Caco-2 (cell line): ENCODE results near the gene SPOCK3. TPM values are rescaled to one million over a fixed set of nuclear protein-coding genes. Genes with fewer than 3 reads are reported as not detected.

ENCODE experiments used
- BruUV-seq: library from RNA; stranded (reverse); fragments of 400-500 nt; replicated peaks from 2 replicates; lab custom pipeline; 2021; lab: Mats Ljungman, UMichigan
- CTCF ChIA-PET: fragments of 300-600 bp; sonication (Branson Sonifier 250); formaldehyde crosslinking; loops from one replicate; lab custom pipeline; 2022; ENCODE audit warnings: antibody characterized with exemption; lab: Charles Lee
- POLR2A ChIA-PET: fragments of 300-600 bp; sonication (Branson Sonifier 250); formaldehyde crosslinking; loops from one replicate; lab custom pipeline; 2022; ENCODE audit warnings: antibody characterized with exemption; lab: Charles Lee
- DNase-seq, 2 experiments: peaks; one replicate each; pipeline versions ENCODE4 v3.0.0 to v3.0.0-alpha.2; 2020 to 2022
- H3K27me3 ChIP-seq: replicated peaks from 2 replicates; pipeline ENCODE4 v1.6.0; 2011; ENCODE audit warnings: low read length; ENCODE audit not compliant: control insufficient read depth, insufficient read depth
- H3K36me3 ChIP-seq: 2 replicates; pipeline ENCODE4 v1.5.1; 2011; ENCODE audit warnings: low read length; ENCODE audit not compliant: control insufficient read depth, insufficient read depth
- H3K4me1 ChIP-seq: fragments of 250-450 bp; sonication (Bioruptor Pico); 2 replicates; pipeline ENCODE4 v1.5.1; 2020; ENCODE audit warnings: mild to moderate bottlenecking
- H3K4me3 ChIP-seq: 2 replicates; pipeline ENCODE4 v1.5.1; 2011; ENCODE audit warnings: low read depth, mild to moderate bottlenecking, control low read depth, low read length
- H3K9me3 ChIP-seq: fragments of 250-450 bp; sonication (Bioruptor Pico); 2 replicates; pipeline ENCODE4 v1.5.1; 2020; ENCODE audit warnings: mild to moderate bottlenecking, moderate library complexity
- H3K27ac Mint-ChIP-seq: one replicate; pipeline ENCODE4 v1.8.0; 2022; ENCODE audit warnings: mixed read lengths; ENCODE audit not compliant: unreplicated experiment
- H3K27me3 Mint-ChIP-seq: one replicate; pipeline ENCODE4 v1.8.0; 2022; ENCODE audit warnings: mixed read lengths; ENCODE audit not compliant: insufficient read depth, unreplicated experiment
- H3K36me3 Mint-ChIP-seq: one replicate; pipeline ENCODE4 v1.8.0; 2022; ENCODE audit warnings: mild to moderate bottlenecking, mixed read lengths; ENCODE audit not compliant: insufficient read depth, unreplicated experiment
- H3K4me1 Mint-ChIP-seq: one replicate; pipeline ENCODE4 v1.8.0; 2022; ENCODE audit warnings: low read depth, mixed read lengths; ENCODE audit not compliant: unreplicated experiment
- H3K4me3 Mint-ChIP-seq: one replicate; pipeline ENCODE4 v1.8.0; 2022; ENCODE audit warnings: mild to moderate bottlenecking, moderate library complexity, mixed read lengths; ENCODE audit not compliant: unreplicated experiment
- H3K9me3 Mint-ChIP-seq: one replicate; pipeline ENCODE4 v1.8.0; 2022; ENCODE audit warnings: mixed read lengths; ENCODE audit not compliant: unreplicated experiment
- intact Hi-C: fragments of 100-400 bp; cut with micrococcal nuclease; formaldehyde crosslinking; loops from one replicate; pipeline ENCODE4 v1.10.0; 2022; ENCODE audit not compliant: unreplicated experiment
- total RNA-seq: library from RNA; stranded (reverse); gene quantifications from 2 replicates; pipeline ENCODE4 v1.2.3, GENCODE V29; 2022
- TF ChIP-seq, protein P1 (sequence below), 2 experiments: fragments of 200-600 bp in 1 of 2; IDR thresholded peaks; 1 replicate in 1 of 2; 2 replicates in 1 of 2; pipeline versions ENCODE4 v1.5.1 to v1.8.0; 2011 to 2022; ENCODE audit warnings: antibody characterized with exemption in 1 of 2, control low read depth in 1 of 2, inconsistent platforms in 1 of 2, low read depth in 1 of 2, low read length in 1 of 2, mild to moderate bottlenecking in 1 of 2, moderate library complexity in 1 of 2; ENCODE audit not compliant: insufficient read depth in 1 of 2, severe bottlenecking in 1 of 2, unreplicated experiment in 1 of 2

The SPOCK3 gene
- total RNA-seq, 1 experiment from 2014 or later, result 1.3 TPM

DNA sequence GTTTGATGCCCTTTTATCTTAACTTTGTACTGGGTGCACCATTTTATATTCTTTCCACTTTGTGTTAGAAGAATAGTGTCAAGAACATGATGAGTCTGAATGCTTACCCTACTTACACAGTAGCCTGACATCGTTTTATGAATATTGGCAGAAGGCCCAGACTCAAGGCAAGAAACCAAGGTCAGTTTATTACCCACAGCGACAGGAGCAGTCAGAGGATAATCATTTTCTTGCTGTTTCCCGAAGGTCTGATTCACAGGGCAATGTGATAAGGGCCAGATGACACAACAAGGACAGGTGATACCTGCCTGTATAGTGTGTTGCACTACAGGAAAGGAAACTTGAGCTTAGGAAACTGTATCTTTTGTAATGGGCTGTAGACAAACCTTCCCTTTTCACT, 417.4 kb downstream of the SPOCK3 start:
- ChIA-PET CTCF (no interaction called here), POLR2A (no interaction called here)
- no peaks in the 10 kb centered on the region for H3K4me1 ChIP-seq
- no peaks in the 10 kb centered on the region for H3K27me3 ChIP-seq
- H3K4me3 ChIP-seq, result no peak overlapping the region
- H3K9me3 Mint-ChIP-seq, result no peaks in the 10 kb centered on the region
- H3K27ac Mint-ChIP-seq, result no peak overlapping the region
- TF ChIP-seq, protein P1, sequence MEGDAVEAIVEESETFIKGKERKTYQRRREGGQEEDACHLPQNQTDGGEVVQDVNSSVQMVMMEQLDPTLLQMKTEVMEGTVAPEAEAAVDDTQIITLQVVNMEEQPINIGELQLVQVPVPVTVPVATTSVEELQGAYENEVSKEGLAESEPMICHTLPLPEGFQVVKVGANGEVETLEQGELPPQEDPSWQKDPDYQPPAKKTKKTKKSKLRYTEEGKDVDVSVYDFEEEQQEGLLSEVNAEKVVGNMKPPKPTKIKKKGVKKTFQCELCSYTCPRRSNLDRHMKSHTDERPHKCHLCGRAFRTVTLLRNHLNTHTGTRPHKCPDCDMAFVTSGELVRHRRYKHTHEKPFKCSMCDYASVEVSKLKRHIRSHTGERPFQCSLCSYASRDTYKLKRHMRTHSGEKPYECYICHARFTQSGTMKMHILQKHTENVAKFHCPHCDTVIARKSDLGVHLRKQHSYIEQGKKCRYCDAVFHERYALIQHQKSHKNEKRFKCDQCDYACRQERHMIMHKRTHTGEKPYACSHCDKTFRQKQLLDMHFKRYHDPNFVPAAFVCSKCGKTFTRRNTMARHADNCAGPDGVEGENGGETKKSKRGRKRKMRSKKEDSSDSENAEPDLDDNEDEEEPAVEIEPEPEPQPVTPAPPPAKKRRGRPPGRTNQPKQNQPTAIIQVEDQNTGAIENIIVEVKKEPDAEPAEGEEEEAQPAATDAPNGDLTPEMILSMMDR (IDR thresholded peaks at IDR 0.05; ENCODE audit: insufficient read depth in 1 of 2, low read depth in 1 of 2, low read length in 1 of 2, severe bottlenecking in 1 of 2, unreplicated experiment in 1 of 2), result no peak
- H3K4me3 Mint-ChIP-seq, result no peak overlapping the region
- BruUV-seq, result no TSS peak
- no peaks in the 10 kb centered on the region for H3K9me3 ChIP-seq
- H3K27me3 Mint-ChIP-seq, result peaks cover 3% of the 10 kb centered on the region
- intact Hi-C loops, result no loop called here
- no peaks in the 10 kb centered on the region for H3K4me1 Mint-ChIP-seq
- DNase-seq, result no peak
- H3K36me3 Mint-ChIP-seq, result no peaks in the 10 kb centered on the region
- H3K36me3 ChIP-seq, result no peaks in the 10 kb centered on the region

DNA sequence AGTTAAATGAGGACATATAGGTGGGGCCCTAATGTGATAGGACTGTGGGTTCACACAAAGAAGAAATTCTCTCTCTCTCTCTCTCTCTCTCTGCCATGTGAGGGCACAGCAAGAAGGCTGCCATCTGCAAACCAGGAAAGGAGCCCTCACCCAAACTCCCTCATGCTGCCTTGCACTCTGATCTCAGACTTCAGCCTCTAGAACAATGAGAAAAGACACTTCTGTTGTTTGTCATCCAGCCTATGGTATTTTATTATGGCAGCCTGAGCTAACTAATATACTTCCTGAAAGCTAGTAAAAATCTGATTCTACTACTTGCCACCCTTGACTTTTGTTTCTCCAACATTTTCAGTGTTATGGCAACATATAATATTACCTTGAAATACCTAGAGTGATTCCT, 425.9 kb downstream of the SPOCK3 start:
- Mint-ChIP-seq H3K4me3 (no peak overlapping the region), H3K36me3 (no peaks in the 10 kb centered on the region), H3K27ac (no peak overlapping the region), H3K4me1 (no peaks in the 10 kb centered on the region), H3K9me3 (no peaks in the 10 kb centered on the region), H3K27me3 (no peaks in the 10 kb centered on the region)
- no TSS peak for BruUV-seq
- no peak for DNase-seq
- no peak overlapping the region for H3K4me3 ChIP-seq
- intact Hi-C loops, result no loop called here
- ChIA-PET POLR2A (no interaction called here), CTCF (no interaction called here)
- no peaks in the 10 kb centered on the region for H3K9me3 ChIP-seq
- no peaks in the 10 kb centered on the region for H3K27me3 ChIP-seq
- H3K4me1 ChIP-seq, result no peaks in the 10 kb centered on the region
- H3K36me3 ChIP-seq, result no peaks in the 10 kb centered on the region
- TF ChIP-seq, protein P1 (IDR thresholded peaks at IDR 0.05; ENCODE audit: insufficient read depth in 1 of 2, low read depth in 1 of 2, low read length in 1 of 2, severe bottlenecking in 1 of 2, unreplicated experiment in 1 of 2), result no peak

DNA sequence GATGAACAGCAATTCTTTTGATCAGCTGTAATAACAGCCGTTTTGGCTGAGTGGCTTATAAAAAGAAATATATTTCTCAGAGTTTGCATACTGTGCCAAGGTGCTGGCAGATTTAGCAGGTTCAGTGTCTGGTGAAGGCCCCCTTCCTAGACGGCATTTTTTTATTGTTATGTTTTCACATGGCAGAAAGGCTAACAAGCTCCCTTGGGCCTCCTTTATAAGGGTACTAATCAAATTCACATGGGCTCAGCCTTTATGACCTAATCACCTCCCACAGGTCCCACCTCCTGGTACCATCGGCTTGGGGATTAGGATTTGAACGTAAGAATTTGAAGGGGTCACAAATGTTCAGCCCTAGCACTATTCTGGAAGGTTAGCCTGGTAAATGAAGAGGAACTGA, 431.9 kb downstream of the SPOCK3 start:
- no peaks in the 10 kb centered on the region for H3K4me1 Mint-ChIP-seq
- TF ChIP-seq, protein P1 (IDR thresholded peaks at IDR 0.05; ENCODE audit: insufficient read depth in 1 of 2, low read depth in 1 of 2, low read length in 1 of 2, severe bottlenecking in 1 of 2, unreplicated experiment in 1 of 2), result no peak
- no peaks in the 10 kb centered on the region for H3K36me3 Mint-ChIP-seq
- BruUV-seq, result no TSS peak
- H3K9me3 Mint-ChIP-seq, result no peaks in the 10 kb centered on the region
- H3K9me3 ChIP-seq, result no peaks in the 10 kb centered on the region
- no peak for DNase-seq
- H3K36me3 ChIP-seq, result no peaks in the 10 kb centered on the region
- no peaks in the 10 kb centered on the region for H3K27me3 ChIP-seq
- ChIA-PET POLR2A (no interaction called here), CTCF (no interaction called here)
- H3K27ac Mint-ChIP-seq, result no peak overlapping the region
- H3K27me3 Mint-ChIP-seq, result no peaks in the 10 kb centered on the region
- intact Hi-C loops, result no loop called here
- H3K4me1 ChIP-seq, result no peaks in the 10 kb centered on the region
- no peak overlapping the region for H3K4me3 ChIP-seq
- no peak overlapping the region for H3K4me3 Mint-ChIP-seq
